Panc1 (cell line): ENCODE results near the gene CRYGS. TPM values are rescaled to one million over a fixed set of nuclear protein-coding genes. Genes with fewer than 3 reads are reported as not detected.

Experiments
- ATAC-seq: fragments of 200-7000 bp; cut with Tn5 transposase; 2 replicates; pipeline ENCODE4 v1.9.1; 2020; ENCODE audit warnings: mild to moderate bottlenecking, moderate library complexity
- BruUV-seq: library from RNA; stranded (reverse); fragments of 400-500 nt; replicated peaks from 2 replicates; lab custom pipeline; 2021; lab: Mats Ljungman, UMichigan
- CTCF ChIA-PET: fragments of 300-600 bp; sonication (Branson Sonifier 250); formaldehyde crosslinking; loops from one replicate; lab custom pipeline; 2022; ENCODE audit warnings: antibody characterized with exemption; lab: Charles Lee
- POLR2A ChIA-PET: fragments of 300-600 bp; sonication (Branson Sonifier 250); formaldehyde crosslinking; loops from one replicate; lab custom pipeline; 2022; ENCODE audit warnings: antibody characterized with exemption; lab: Charles Lee
- DNase-seq: peaks from one replicate; pipeline ENCODE4 v3.0.0-alpha.2; 2010; ENCODE audit warnings: low read depth, low spot score
- H3K27ac ChIP-seq: 2 replicates; pipeline ENCODE4 v1.5.1; 2011; ENCODE audit warnings: mild to moderate bottlenecking, low read length, inconsistent platforms
- H3K27me3 ChIP-seq: fragments of 200-500 bp; sonication (Bioruptor generic); 2 replicates; pipeline ENCODE4 v1.6.0; 2014; ENCODE audit warnings: low read length, inconsistent platforms; ENCODE audit not compliant: control insufficient read depth, insufficient read depth
- H3K36me3 ChIP-seq: fragments of 200-500 bp; sonication (Bioruptor generic); 2 replicates; pipeline ENCODE4 v1.5.1; 2014; ENCODE audit warnings: inconsistent platforms, mild to moderate bottlenecking, low read length, moderate library complexity; ENCODE audit not compliant: control insufficient read depth, insufficient read depth
- H3K4me1 ChIP-seq: 2 replicates; pipeline ENCODE4 v1.5.1; 2011; ENCODE audit warnings: inconsistent platforms, mild to moderate bottlenecking, low read length, moderate library complexity; ENCODE audit not compliant: control insufficient read depth, insufficient read depth
- H3K4me3 ChIP-seq, 2 experiments: 2 replicates each; pipeline ENCODE4 v1.5.1; 2011 to 2012; ENCODE audit warnings: low read depth in 2 of 2, low read length in 2 of 2, mild to moderate bottlenecking in 2 of 2, inconsistent platforms in 1 of 2, moderate library complexity in 1 of 2
- H3K9me3 ChIP-seq: fragments of 200-500 bp; sonication (Bioruptor generic); 2 replicates; pipeline ENCODE4 v1.5.1; 2014; ENCODE audit warnings: low read depth, mild to moderate bottlenecking, inconsistent platforms, low read length, moderate library complexity; ENCODE audit not compliant: control insufficient read depth, insufficient read depth
- CTCF ChIP-seq: fragments of 450-650 bp; IDR thresholded peaks from 2 replicates; pipeline ENCODE4 v1.5.1; 2017; ENCODE audit warnings: mild to moderate bottlenecking
- POLR2AphosphoS5 ChIP-seq: IDR thresholded peaks from 2 replicates; pipeline ENCODE4 v1.6.1; 2012; ENCODE audit warnings: mild to moderate bottlenecking, low read depth, low read length, moderate library complexity
- REST ChIP-seq, 2 experiments: IDR thresholded peaks; 2 replicates each; pipeline ENCODE4 v1.6.1; 2011 to 2012; ENCODE audit warnings: low read depth in 2 of 2, control low read depth in 1 of 2, low read length in 1 of 2, mild to moderate bottlenecking in 1 of 2, moderate library complexity in 1 of 2; ENCODE audit not compliant: insufficient read depth in 1 of 2
- SIN3A ChIP-seq: IDR thresholded peaks from 2 replicates; pipeline ENCODE4 v1.6.1; 2012; ENCODE audit warnings: low read depth, mild to moderate bottlenecking, low read length, moderate library complexity, borderline replicate concordance; ENCODE audit not compliant: insufficient read depth
- TCF7L2 ChIP-seq: IDR thresholded peaks from 2 replicates; pipeline ENCODE4 v1.6.1; 2011; ENCODE audit warnings: mild to moderate bottlenecking, low read depth, low read length, inconsistent platforms
- in situ Hi-C: cut with HindIII; loops from 2 replicates; pipeline ENCODE4 v1.10.0; 2016; ENCODE audit warnings: low sequenced_read_pairs, low pct_unique_long_range_greater_than_20kb
- intact Hi-C: fragments of 100-400 bp; cut with micrococcal nuclease; formaldehyde crosslinking; loops from one replicate; pipeline ENCODE4 v1.10.0; 2022; ENCODE audit not compliant: unreplicated experiment
- total RNA-seq: library from RNA; stranded (reverse); gene quantifications from one replicate; pipeline ENCODE4 v1.2.1, GENCODE V29; 2021; ENCODE audit not compliant: unreplicated experiment

CRYGS gene
- total RNA-seq, 1 experiment from 2014 or later = 2.8 TPM

- TF ChIP-seq POLR2AphosphoS5 = no peak
- no peak for TF ChIP-seq REST (IDR thresholded peaks at IDR 0.05; ENCODE audit: insufficient read depth in 1 of 2, low read depth in 2 of 2, low read length in 1 of 2)
- TF ChIP-seq TCF7L2 = no peak
- TF ChIP-seq CTCF = no peak
- no peak for TF ChIP-seq SIN3A
- no TSS peak for BruUV-seq
- ChIA-PET CTCF (no interaction called here), POLR2A (no interaction called here)
- no peak overlapping the region for H3K4me3 ChIP-seq
- in situ Hi-C loops (no loop called here), intact Hi-C loops (no loop called here)
- no peaks in the 10 kb centered on the region for H3K27me3 ChIP-seq
- no peak for ATAC-seq
- no peaks in the 10 kb centered on the region for H3K9me3 ChIP-seq
- H3K4me1 ChIP-seq = no peaks in the 10 kb centered on the region
- no peak overlapping the region for H3K27ac ChIP-seq
- no peaks in the 10 kb centered on the region for H3K36me3 ChIP-seq
- no peak for DNase-seq
Observed at GRCh38 chr3:186592682-186593081, 48.5 kb upstream of the CRYGS start.

- in situ Hi-C loops (no loop called here), intact Hi-C loops (no loop called here)
- ATAC-seq (no peak), DNase-seq (no peak)
- BruUV-seq = no TSS peak
- Histone ChIP-seq H3K9me3 (no peaks in the 10 kb centered on the region), H3K4me1 (no peaks in the 10 kb centered on the region), H3K27me3 (no peaks in the 10 kb centered on the region), H3K27ac (no peak overlapping the region), H3K36me3 (0 out of 2 replicates have a peak, but pooled peaks cover under 1% of the 10 kb centered on the region), H3K4me3 (no peak overlapping the region)
- ChIA-PET POLR2A (no interaction called here), CTCF (no interaction called here)
- TF ChIP-seq POLR2AphosphoS5 (no peak), REST (IDR thresholded peaks at IDR 0.05; ENCODE audit: insufficient read depth in 1 of 2, low read depth in 2 of 2, low read length in 1 of 2) (no peak), CTCF (no peak), SIN3A (no peak), TCF7L2 (no peak)
Observed at GRCh38 chr3:186590580-186591295, 46.6 kb upstream of the CRYGS start.
